Glutamatergic neuron (in vitro differentiated cells): ENCODE data around the gene KAT6B. TPM values are rescaled to one million over a fixed set of nuclear protein-coding genes. Genes with fewer than 3 reads are reported as not detected.

Source experiments
- DNase-seq: peaks from one replicate; pipeline ENCODE4 v3.0.0; 2022
- H3K27ac Mint-ChIP-seq: one replicate; pipeline ENCODE4 v1.8.0; 2020; ENCODE audit warnings: mild to moderate bottlenecking, mixed read lengths, inconsistent platforms; ENCODE audit not compliant: unreplicated experiment
- H3K27me3 Mint-ChIP-seq: one replicate; pipeline ENCODE4 v1.8.0; 2020; ENCODE audit warnings: mild to moderate bottlenecking, moderate library complexity, mixed read lengths, inconsistent platforms; ENCODE audit not compliant: unreplicated experiment
- H3K36me3 Mint-ChIP-seq: one replicate; pipeline ENCODE4 v1.8.0; 2020; ENCODE audit warnings: mild to moderate bottlenecking, mixed read lengths, inconsistent platforms; ENCODE audit not compliant: unreplicated experiment
- H3K4me1 Mint-ChIP-seq: one replicate; pipeline ENCODE4 v1.8.0; 2020; ENCODE audit warnings: mild to moderate bottlenecking, low read depth, mixed read lengths, inconsistent platforms; ENCODE audit not compliant: unreplicated experiment
- H3K4me3 Mint-ChIP-seq: one replicate; pipeline ENCODE4 v1.8.0; 2020; ENCODE audit warnings: mild to moderate bottlenecking, mixed read lengths, inconsistent platforms; ENCODE audit not compliant: unreplicated experiment
- H3K9me3 Mint-ChIP-seq: one replicate; pipeline ENCODE4 v1.8.0; 2020; ENCODE audit warnings: mild to moderate bottlenecking, moderate library complexity, mixed read lengths, inconsistent platforms; ENCODE audit not compliant: unreplicated experiment
- CTCF ChIP-seq: fragments of 200-600 bp; sonication (generic); IDR thresholded peaks from one replicate; pipeline ENCODE4 v1.5.0; 2021; ENCODE audit not compliant: partially characterized antibody, unreplicated experiment
- total RNA-seq: library from RNA; stranded (reverse); fragmentation: NEBNext Ultra II Directional; extraction: Animal tissue kit (Norgen Biotek cat#: 25700); gene quantifications from one replicate; pipeline ENCODE4 v1.2.1, GENCODE V29; 2021; ENCODE audit not compliant: unreplicated experiment

KAT6B gene
- total RNA-seq, 1 donor from 2014 or later: 75.3 TPM

GRCh38 chr10:75029420-75029819 lies 203.0 kb downstream of the KAT6B start:
- Mint-ChIP-seq H3K27ac (peak overlapping the region; percentile 81), H3K36me3 (peaks cover 23% of the 10 kb centered on the region), H3K4me1 (peaks cover 18% of the 10 kb centered on the region), H3K9me3 (peaks cover 11% of the 10 kb centered on the region), H3K27me3 (peaks cover 20% of the 10 kb centered on the region), H3K4me3 (peak overlapping the region; percentile 44)
- no peak for DNase-seq
- TF ChIP-seq CTCF: no peak

- H3K36me3 Mint-ChIP-seq: peaks cover 28% of the 10 kb centered on the region
- peaks cover 11% of the 10 kb centered on the region for H3K9me3 Mint-ChIP-seq
- no peak for TF ChIP-seq CTCF
- DNase-seq: peak; percentile 62
- peak overlapping the region; percentile 81 for H3K27ac Mint-ChIP-seq
- H3K4me3 Mint-ChIP-seq: peak overlapping the region; percentile 44
- peaks cover 18% of the 10 kb centered on the region for H3K4me1 Mint-ChIP-seq
- peaks cover 20% of the 10 kb centered on the region for H3K27me3 Mint-ChIP-seq
These were observed 203.5 kb downstream of the KAT6B start for GRCh38 chr10:75029857-75030256.

- Mint-ChIP-seq H3K4me1 (peaks cover 18% of the 10 kb centered on the region), H3K27ac (peak overlapping the region; percentile 81), H3K36me3 (peaks cover 33% of the 10 kb centered on the region), H3K9me3 (peaks cover 11% of the 10 kb centered on the region), H3K27me3 (peaks cover 20% of the 10 kb centered on the region), H3K4me3 (peak overlapping the region; percentile 32)
- no peak for TF ChIP-seq CTCF
- no peak for DNase-seq
These were observed 204.0 kb downstream of the KAT6B start for GRCh38 chr10:75030371-75030770.

- Mint-ChIP-seq H3K4me3 (no peak overlapping the region), H3K27me3 (peaks cover 25% of the 10 kb centered on the region), H3K4me1 (peaks cover 25% of the 10 kb centered on the region), H3K36me3 (peaks cover 42% of the 10 kb centered on the region), H3K27ac (no peak overlapping the region), H3K9me3 (peaks cover 13% of the 10 kb centered on the region)
- DNase-seq: no peak
- TF ChIP-seq CTCF: no peak
These were observed 205.7 kb downstream of the KAT6B start for GRCh38 chr10:75032119-75032518.

- Mint-ChIP-seq H3K27ac (no peak overlapping the region), H3K27me3 (peaks cover 25% of the 10 kb centered on the region), H3K4me3 (no peak overlapping the region), H3K9me3 (peaks cover 13% of the 10 kb centered on the region), H3K4me1 (peaks cover 25% of the 10 kb centered on the region), H3K36me3 (peaks cover 42% of the 10 kb centered on the region)
- TF ChIP-seq CTCF: no peak
- DNase-seq: no peak
These were observed 206.4 kb downstream of the KAT6B start for GRCh38 chr10:75032813-75033212.
